ENCODE data around the gene TMEM190.
"Not testable (repeated sequence)": the region's sequence is repeated elsewhere in the genome, so short reads cannot be mapped to it uniquely, and the experiment has no call there.

The TMEM190 gene

DNA sequence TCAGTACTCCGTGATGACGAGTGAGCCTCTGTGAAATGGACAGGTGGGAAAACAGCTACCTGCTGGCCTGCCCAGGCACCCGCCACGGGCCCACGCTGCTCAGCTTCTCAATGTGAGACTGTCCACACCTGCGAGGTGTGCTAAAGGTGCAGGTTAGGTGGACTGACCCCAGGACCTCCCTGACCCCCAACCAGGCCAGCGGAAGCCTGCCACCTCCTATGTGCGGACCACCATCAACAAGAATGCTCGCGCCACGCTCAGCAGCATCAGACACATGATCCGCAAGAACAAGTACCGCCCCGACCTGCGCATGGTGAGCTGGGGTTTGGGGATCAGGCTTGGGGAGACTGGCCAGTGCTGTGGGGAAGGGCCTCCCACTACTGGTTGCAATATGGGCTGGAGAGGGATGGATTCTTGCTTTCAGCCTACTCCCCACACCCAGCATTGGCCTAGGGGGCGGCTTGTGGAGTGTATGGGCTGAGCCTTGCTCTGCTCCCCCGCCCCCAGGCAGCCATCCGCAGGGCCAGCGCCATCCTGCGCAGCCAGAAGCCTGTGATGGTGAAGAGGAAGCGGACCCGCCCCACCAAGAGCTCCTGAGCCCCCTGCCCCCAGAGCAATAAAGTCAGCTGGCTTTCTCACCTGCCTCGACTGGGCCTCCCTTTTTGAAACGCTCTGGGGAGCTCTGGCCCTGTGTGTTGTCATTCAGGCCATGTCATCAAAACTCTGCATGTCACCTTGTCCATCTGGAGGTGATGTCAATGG is 11.3 kb downstream of the TMEM190 start:
- H3K36me3 ChIP-seq (ENCODE audit: control insufficient read depth in 1 of 2, insufficient read depth in 2 of 2, low read length in 2 of 2): peaks cover 23 to 33% of the 10 kb centered on the region in 2 donors
- H3K27ac ChIP-seq (ENCODE audit: low read length): no peak overlapping the region
- H3K9me3 ChIP-seq (ENCODE audit: control insufficient read depth in 1 of 2, low read length in 2 of 2): no peaks in the 10 kb centered on the region
- peak overlapping the region; percentile 92 to 97 for H3K4me3 ChIP-seq (ENCODE audit: low read depth in 1 of 2, low read length in 2 of 2)
- no peaks in the 10 kb centered on the region for H3K27me3 ChIP-seq (ENCODE audit: low read depth, low read length)
- peaks cover 24 to 46% of the 10 kb centered on the region in 2 donors for H3K4me1 ChIP-seq (ENCODE audit: control insufficient read depth in 1 of 2, insufficient read depth in 2 of 2, low read length in 2 of 2)

DNA sequence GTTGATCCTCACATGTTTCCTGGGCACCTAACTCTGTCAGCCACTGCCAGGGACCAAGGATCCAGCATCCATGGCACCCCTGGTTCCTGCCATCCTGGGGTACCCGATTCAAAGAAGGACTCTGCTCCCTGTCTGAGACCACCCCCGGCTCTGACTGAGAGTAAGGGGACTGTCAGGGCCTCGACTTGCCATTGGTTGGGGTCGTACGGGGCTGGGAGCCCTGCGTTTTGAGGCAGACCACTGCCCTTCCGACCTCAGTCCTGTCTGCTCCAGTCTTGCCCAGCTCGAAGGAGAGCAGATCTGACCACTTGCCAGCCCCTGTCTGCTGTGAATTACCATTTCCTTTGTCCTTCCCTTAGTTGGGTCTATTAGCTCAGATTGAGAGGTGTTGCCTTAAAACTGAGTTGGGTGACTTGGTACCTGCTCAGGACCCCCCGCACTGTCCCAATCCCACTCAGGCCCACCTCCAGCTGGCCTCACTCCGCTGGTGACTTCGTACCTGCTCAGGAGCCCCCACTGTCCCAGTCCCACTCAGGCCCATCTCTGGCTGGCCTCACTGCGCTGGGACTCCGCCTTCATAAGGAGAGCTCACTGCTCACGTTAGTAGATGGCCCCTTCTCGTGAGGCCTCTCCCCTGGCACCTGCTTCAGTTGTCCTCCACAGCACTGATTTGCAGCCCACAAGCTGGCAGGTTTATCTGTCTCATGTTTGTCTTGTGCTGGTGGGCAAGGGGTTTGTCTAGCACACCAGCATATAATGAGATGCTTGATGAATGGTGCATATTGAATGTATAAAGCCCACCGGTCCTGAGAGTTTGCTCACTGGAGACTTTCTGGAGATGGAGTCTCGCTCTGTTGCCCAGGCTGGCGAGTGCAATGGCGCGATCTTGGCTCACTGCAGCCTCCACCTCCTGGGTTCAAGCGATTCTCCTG is 13.0 kb downstream of the TMEM190 start:
- peaks cover 23 to 33% of the 10 kb centered on the region in 2 donors for H3K36me3 ChIP-seq (ENCODE audit: control insufficient read depth in 1 of 2, insufficient read depth in 2 of 2, low read length in 2 of 2)
- no peak overlapping the region for H3K27ac ChIP-seq (ENCODE audit: low read length)
- no peaks in the 10 kb centered on the region for H3K27me3 ChIP-seq (ENCODE audit: low read depth, low read length)
- no peaks in the 10 kb centered on the region for H3K9me3 ChIP-seq (ENCODE audit: control insufficient read depth in 1 of 2, low read length in 2 of 2)
- no peak overlapping the region for H3K4me3 ChIP-seq (ENCODE audit: low read depth in 1 of 2, low read length in 2 of 2)
- H3K4me1 ChIP-seq (ENCODE audit: control insufficient read depth in 1 of 2, insufficient read depth in 2 of 2, low read length in 2 of 2): peaks cover 22 to 36% of the 10 kb centered on the region in 2 donors

DNA sequence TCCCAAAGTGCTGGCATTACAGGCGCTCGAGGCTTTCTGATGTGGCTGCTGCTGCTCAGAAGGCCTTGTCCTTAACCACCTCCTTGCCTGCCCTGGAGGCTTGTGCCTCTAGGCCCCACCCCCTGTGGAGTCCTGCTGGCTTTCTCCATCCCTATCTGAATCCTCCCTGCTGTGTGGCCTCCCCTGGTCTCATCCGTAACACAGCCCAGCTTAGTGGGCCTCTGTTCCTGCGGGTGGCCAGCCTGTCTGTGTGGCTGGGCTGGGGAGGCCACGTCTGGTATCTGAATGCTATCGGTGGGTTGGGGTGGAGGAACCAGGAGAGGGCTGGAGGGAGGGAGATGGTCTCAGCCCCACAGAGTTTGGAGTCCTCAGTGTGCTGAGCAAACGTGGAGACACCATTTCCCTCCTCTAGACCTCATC is 13.8 kb downstream of the TMEM190 start:
- H3K27ac ChIP-seq (ENCODE audit: low read length): no peak overlapping the region

DNA sequence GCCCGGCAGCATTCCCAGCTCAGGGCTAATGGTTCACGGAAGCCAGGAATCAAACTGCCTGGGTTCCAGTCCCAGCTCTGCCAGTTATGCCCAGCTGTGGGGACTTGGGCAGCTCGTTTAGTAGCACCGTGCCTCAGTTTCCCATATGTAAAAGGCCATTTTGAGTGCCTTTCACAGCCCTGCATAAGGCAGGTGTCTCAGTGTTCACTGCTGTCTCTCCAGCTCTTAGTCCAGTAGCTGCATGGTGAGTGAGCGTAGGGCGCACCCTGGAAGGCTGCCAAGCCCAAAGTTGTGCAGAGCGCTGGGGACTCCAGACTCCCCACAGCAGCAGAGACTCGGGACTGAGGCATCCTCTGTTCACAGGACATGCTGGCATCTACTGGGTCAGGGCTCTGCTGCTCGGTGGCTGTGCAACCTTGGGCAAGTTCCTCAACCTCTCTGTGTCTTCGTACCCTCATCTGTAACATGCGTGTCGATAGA is 14.6 kb downstream of the TMEM190 start:
- H3K27ac ChIP-seq (ENCODE audit: low read length): no peak overlapping the region
- H3K36me3 ChIP-seq (ENCODE audit: control insufficient read depth in 1 of 2, insufficient read depth in 2 of 2, low read length in 2 of 2): peaks cover 23 to 30% of the 10 kb centered on the region in 2 donors
- H3K9me3 ChIP-seq (ENCODE audit: control insufficient read depth in 1 of 2, low read length in 2 of 2): no peaks in the 10 kb centered on the region
- no peak overlapping the region for H3K4me3 ChIP-seq (ENCODE audit: low read depth in 1 of 2, low read length in 2 of 2)
- H3K27me3 ChIP-seq (ENCODE audit: low read depth, low read length): no peaks in the 10 kb centered on the region
- H3K4me1 ChIP-seq (ENCODE audit: control insufficient read depth in 1 of 2, insufficient read depth in 2 of 2, low read length in 2 of 2): peaks cover 20 to 32% of the 10 kb centered on the region in 2 donors

More for the DNA sequence above, 13.8 kb downstream of the TMEM190 start:
- peaks cover 23 to 31% of the 10 kb centered on the region in 2 donors for H3K36me3 ChIP-seq (ENCODE audit: control insufficient read depth in 1 of 2, insufficient read depth in 2 of 2, low read length in 2 of 2)
- H3K4me3 ChIP-seq (ENCODE audit: low read depth in 1 of 2, low read length in 2 of 2): no peak overlapping the region
- peaks cover 20 to 32% of the 10 kb centered on the region in 2 donors for H3K4me1 ChIP-seq (ENCODE audit: control insufficient read depth in 1 of 2, insufficient read depth in 2 of 2, low read length in 2 of 2)
- H3K27me3 ChIP-seq (ENCODE audit: low read depth, low read length): no peaks in the 10 kb centered on the region
- no peaks in the 10 kb centered on the region for H3K9me3 ChIP-seq (ENCODE audit: control insufficient read depth in 1 of 2, low read length in 2 of 2)

DNA sequence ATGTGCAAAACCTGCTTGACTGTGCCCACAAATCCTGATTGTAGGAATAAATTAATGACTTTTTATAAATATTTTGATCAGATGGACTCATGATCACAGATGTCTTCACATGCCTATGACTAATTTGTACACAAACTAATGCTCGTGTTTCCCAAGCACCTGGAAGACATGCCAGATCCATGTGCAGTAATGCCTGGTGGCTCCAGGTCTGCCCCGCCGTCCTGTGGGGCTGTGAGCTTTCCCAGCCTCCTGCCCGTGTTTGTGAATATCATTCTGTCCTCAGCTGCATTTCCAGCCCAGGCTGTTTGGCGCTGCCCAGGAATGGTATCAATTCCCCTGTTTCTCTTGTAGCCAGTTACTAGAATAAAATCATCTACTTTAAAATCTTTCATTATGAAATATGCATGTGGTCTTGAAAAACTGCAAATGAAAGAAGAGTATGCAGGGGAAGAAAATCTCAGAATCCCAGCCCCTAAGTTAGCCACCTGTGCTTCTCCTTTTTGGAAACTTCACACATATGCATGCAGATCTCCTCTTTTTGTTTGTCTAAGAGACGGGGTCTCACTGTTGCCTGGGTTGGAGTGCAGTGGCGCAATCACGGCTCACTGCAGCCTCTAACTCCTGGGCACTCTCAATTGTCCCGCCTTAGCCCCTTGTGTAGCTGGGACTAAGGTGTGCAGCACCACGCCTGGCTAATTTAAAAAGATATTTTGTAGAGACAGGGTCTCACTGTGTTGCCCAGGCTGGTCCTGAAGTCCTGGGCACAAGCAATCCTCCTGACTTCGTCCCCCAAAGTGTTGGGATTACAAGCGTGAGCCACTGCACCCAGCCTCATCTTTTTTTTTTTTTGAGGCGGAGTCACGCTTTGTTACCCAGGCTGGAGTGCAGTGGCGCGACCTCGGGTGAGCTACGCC is 15.3 kb downstream of the TMEM190 start:
- Histone ChIP-seq H3K27ac (ENCODE audit: low read length) (no peak overlapping the region), H3K4me3 (ENCODE audit: low read depth in 1 of 2, low read length in 2 of 2) (no peak overlapping the region), H3K36me3 (ENCODE audit: control insufficient read depth in 1 of 2, insufficient read depth in 2 of 2, low read length in 2 of 2) (peaks cover 23 to 30% of the 10 kb centered on the region in 2 donors), H3K27me3 (ENCODE audit: low read depth, low read length) (no peaks in the 10 kb centered on the region), H3K4me1 (ENCODE audit: control insufficient read depth in 1 of 2, insufficient read depth in 2 of 2, low read length in 2 of 2) (peaks cover 16 to 27% of the 10 kb centered on the region in 2 donors), H3K9me3 (ENCODE audit: control insufficient read depth in 1 of 2, low read length in 2 of 2) (no peaks in the 10 kb centered on the region)

DNA sequence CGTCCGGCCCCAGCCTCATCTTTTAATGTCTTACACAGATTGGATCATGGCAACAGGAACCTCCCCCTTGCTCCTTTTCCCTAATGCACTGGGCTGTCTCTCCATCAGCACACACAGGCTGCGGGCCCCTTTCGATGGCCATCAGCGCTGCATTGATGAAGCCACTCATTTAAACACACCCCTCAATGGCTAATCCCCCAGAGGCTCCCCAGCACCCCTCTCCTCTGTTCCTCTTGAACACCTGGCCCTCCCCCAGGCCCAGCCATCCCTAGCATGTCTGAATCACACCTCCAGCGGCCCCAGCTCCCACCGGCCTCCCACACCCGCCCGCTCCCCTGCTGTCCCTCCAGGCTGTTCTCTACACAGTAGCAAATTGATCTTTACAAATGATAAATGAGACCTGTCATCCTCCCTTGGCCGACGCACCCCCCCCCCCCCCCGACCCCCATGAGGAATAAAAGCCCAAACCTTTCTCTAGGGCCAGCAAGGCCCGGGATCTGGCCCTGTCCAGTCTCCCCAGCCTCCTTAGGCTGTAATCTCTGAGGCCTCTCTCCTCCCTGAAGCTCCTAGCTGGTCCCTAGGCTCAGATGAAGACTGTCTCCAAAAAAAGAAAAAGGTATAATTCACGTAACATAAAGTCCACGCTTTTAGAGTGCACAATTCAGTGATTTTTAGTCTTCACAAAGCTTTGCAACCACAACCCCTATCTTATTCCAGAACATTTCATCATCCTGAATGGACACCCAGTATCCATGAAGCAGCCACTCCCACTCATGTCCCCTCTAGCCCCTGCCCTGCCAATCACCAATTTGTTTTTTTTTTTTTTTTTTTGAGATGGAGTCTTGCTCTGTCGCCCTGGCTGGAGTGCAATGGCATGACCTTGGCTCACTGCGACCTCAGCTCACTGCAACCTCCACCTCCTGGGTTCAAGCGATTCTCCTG is 16.5 kb downstream of the TMEM190 start:
- H3K4me1 ChIP-seq (ENCODE audit: control insufficient read depth in 1 of 2, insufficient read depth in 2 of 2, low read length in 2 of 2): peaks cover 6 to 16% of the 10 kb centered on the region in 2 donors
- H3K4me3 ChIP-seq (ENCODE audit: low read depth in 1 of 2, low read length in 2 of 2): no peak overlapping the region
- H3K36me3 ChIP-seq (ENCODE audit: control insufficient read depth in 1 of 2, insufficient read depth in 2 of 2, low read length in 2 of 2): peaks cover 23 to 25% of the 10 kb centered on the region in 2 donors
- H3K27ac ChIP-seq (ENCODE audit: low read length): no peak overlapping the region
- no peaks in the 10 kb centered on the region for H3K9me3 ChIP-seq (ENCODE audit: control insufficient read depth in 1 of 2, low read length in 2 of 2)
- no peaks in the 10 kb centered on the region for H3K27me3 ChIP-seq (ENCODE audit: low read depth, low read length)

DNA sequence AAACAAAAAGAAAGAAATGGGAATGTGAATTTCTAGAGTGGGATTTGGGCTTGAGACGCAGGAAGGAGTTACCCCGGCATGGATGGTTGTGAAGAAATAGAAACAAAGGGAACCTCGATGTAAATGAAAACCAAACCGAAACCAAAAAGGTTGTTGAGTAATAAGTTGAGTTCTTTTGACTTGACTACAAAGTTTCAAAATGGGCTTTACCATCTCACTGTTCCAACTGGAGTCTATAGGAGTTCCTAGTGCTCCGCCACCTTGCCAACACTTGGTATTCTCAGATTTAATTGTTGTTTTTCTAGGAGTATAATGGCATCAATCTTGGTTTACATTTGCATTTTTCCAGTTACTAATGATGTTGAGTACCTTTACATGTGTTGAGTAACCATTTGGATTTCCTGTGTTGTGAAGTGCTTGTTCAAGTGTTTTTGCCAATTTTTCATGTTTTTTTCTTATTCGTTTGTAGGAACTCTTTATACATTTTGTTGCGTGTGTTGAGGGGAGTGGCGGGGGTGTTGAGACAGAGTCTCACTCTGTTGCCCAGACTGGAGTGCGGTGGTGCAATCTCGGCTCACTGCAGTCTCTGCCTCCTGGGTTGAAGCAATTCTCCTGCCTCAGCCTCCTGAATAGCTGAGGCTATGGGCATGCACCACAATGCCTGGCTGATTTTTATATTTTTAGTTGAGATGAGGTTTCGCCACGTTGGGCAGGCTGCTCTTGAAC is 21.7 kb downstream of the TMEM190 start:
- H3K4me1 ChIP-seq (ENCODE audit: control insufficient read depth in 1 of 2, insufficient read depth in 2 of 2, low read length in 2 of 2): no peaks in the 10 kb centered on the region
- no peaks in the 10 kb centered on the region for H3K9me3 ChIP-seq (ENCODE audit: control insufficient read depth in 1 of 2, low read length in 2 of 2)
- peaks cover 21 to 29% of the 10 kb centered on the region in 2 donors for H3K36me3 ChIP-seq (ENCODE audit: control insufficient read depth in 1 of 2, insufficient read depth in 2 of 2, low read length in 2 of 2)
- no peak overlapping the region for H3K4me3 ChIP-seq (ENCODE audit: low read depth in 1 of 2, low read length in 2 of 2)
- no peaks in the 10 kb centered on the region for H3K27me3 ChIP-seq (ENCODE audit: low read depth, low read length)
- no peak overlapping the region for H3K27ac ChIP-seq (ENCODE audit: low read length)

DNA sequence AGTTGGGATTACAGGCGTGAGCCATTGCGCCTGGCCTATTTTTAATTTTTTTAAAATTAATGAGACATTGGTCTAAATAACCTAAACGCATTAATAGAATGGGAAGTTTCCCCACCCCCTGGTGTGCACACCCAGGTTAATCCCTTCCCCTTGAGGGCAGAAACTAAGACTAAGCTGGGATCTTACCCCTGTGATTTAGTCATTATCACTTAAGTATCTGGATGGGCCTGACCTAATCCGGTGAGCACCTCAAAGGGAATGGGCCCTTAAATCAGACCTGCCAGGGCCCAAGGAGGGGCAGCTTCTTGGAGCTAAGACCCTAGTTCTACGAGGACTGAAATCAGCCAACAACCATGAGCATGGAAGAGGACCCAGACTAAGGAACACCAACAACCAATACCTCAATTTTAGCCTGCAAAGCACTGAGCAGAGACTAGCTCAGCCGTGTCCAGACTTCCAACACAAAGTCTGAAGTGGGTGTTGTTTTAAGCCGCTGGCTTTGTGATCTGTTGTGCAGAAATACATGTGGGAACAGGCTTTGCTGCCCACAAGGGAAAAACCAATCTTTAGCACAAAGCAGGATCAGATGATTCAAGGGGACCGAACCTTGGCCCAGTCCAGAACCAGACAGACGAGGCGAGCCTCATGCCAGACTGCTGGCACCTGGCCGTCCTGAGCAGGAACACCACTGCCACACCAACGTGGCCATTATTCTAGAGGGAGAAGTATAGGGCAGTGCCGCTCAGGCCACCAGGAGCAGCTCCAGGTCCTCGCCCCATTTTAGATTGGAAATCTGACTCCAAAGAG is 23.9 kb downstream of the TMEM190 start:
- Histone ChIP-seq H3K9me3 (ENCODE audit: control insufficient read depth in 1 of 2, low read length in 2 of 2) (no peaks in the 10 kb centered on the region), H3K4me3 (ENCODE audit: low read depth in 1 of 2, low read length in 2 of 2) (no peak overlapping the region), H3K36me3 (ENCODE audit: control insufficient read depth in 1 of 2, insufficient read depth in 2 of 2, low read length in 2 of 2) (peaks cover 31 to 35% of the 10 kb centered on the region in 2 donors), H3K4me1 (ENCODE audit: control insufficient read depth in 1 of 2, insufficient read depth in 2 of 2, low read length in 2 of 2) (peaks cover 0 to under 1% of the 10 kb centered on the region in 2 donors), H3K27ac (ENCODE audit: low read length) (no peak overlapping the region), H3K27me3 (ENCODE audit: low read depth, low read length) (no peaks in the 10 kb centered on the region)

DNA sequence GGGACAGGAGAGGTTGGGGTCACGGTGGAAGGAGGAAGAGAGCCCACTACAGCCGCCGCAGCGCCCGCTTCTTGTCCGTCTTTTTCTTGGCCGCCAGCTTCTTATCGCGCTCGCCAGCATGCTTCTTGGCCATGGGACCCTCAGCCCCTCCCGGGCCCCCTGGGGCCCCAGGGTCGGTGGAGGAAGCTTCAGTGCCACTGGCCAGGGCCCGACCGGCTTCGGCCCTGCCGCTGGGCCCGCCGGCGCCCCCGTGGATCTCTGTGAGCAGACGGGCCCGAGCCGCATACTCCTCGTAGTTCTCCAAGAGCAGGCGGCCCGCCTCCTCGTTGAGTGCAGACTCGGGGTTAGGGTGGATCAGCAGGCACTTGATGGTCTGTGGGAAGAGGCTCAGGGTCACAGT is 24.8 kb downstream of the TMEM190 start:
- peaks cover 35 to 41% of the 10 kb centered on the region in 2 donors for H3K36me3 ChIP-seq (ENCODE audit: control insufficient read depth in 1 of 2, insufficient read depth in 2 of 2, low read length in 2 of 2)
- H3K27ac ChIP-seq (ENCODE audit: low read length); H3K4me1 ChIP-seq (ENCODE audit: control insufficient read depth in 1 of 2, insufficient read depth in 2 of 2, low read length in 2 of 2): not testable (repeated sequence)

More for the DNA sequence above, 24.8 kb downstream of the TMEM190 start:
- not testable (repeated sequence) for H3K4me3 ChIP-seq (ENCODE audit: low read depth in 1 of 2, low read length in 2 of 2); H3K9me3 ChIP-seq (ENCODE audit: control insufficient read depth in 1 of 2, low read length in 2 of 2); H3K27me3 ChIP-seq (ENCODE audit: low read depth, low read length)

Data from muscle layer of duodenum (tissue), 2 donors.